Heart right ventricle (tissue), 16 donors: ENCODE results near the gene ZHX3. TPM values are rescaled to one million over a fixed set of nuclear protein-coding genes. Genes with fewer than 3 reads are reported as not detected.

ENCODE experiments used
- ATAC-seq, 8 donors: fragments of 200-7000 bp; cut with Tn5 transposase; one replicate each; pipeline ENCODE4 v1.9.1; 2020; ENCODE audit warnings: mild to moderate bottlenecking in 8 of 8, moderate library complexity in 8 of 8, moderate number of reproducible peaks in 1 of 8
- DNase-seq, 2 donors: peaks; one replicate each; pipeline ENCODE4 v3.0.0-alpha.2; 2020
- H3K27ac ChIP-seq, 10 donors: fragments of 200-600 bp; sonication (generic) in 2 of 10; one replicate each; pipeline versions ENCODE4 v1.5.0 to v1.8.0; 2020 to 2022; ENCODE audit warnings: mild to moderate bottlenecking in 3 of 10
- H3K27me3 ChIP-seq, 7 donors: fragments of 200-600 bp; one replicate each; pipeline ENCODE4 v1.8.0; 2021 to 2022; ENCODE audit warnings: mild to moderate bottlenecking in 2 of 7
- H3K36me3 ChIP-seq, 9 donors: fragments of 200-600 bp; sonication (generic) in 1 of 9; one replicate each; pipeline versions ENCODE4 v1.5.0 to v1.8.0; 2020 to 2022; ENCODE audit warnings: mild to moderate bottlenecking in 2 of 9
- H3K4me1 ChIP-seq, 9 donors: fragments of 200-600 bp; sonication (generic) in 1 of 9; one replicate each; pipeline versions ENCODE4 v1.5.0 to v1.8.0; 2020 to 2022; ENCODE audit warnings: mild to moderate bottlenecking in 4 of 9
- H3K4me3 ChIP-seq, 10 donors: fragments of 200-600 bp; sonication (generic) in 2 of 10; one replicate each; pipeline versions ENCODE4 v1.5.0 to v1.8.0; 2020 to 2022; ENCODE audit warnings: mild to moderate bottlenecking in 7 of 10, moderate library complexity in 2 of 10
- H3K9me3 ChIP-seq, 11 donors: fragments of 200-600 bp in 10 of 11; sonication (generic) in 2 of 11; one replicate each; pipeline versions ENCODE4 v1.5.0 to v1.8.0; 2013 to 2022; ENCODE audit warnings: mild to moderate bottlenecking in 2 of 11, control low read depth in 1 of 11, moderate library complexity in 1 of 11
- WGBS, 2 donors: extraction: QIAGEN DNeasy Blood & Tissue Kit; methylation state at CpG; one replicate each; pipeline ENCODE4 v1.1.7; 2013; ENCODE audit warnings: inconsistent platforms in 1 of 2; 5-methylcytosine and 5-hydroxymethylcytosine counted together
- intact Hi-C, 10 donors: fragments of 100-400 bp; cut with DNase I; formaldehyde crosslinking; loops; one replicate each; pipeline versions ENCODE4 v1.11.1 to v1.14.2; 2022
- polyA plus RNA-seq, 2 donors: library from polyadenylated mRNA; stranded (reverse); fragments of 200-250 nt; gene quantifications; one replicate each; pipeline ENCODE4 v1.2.3, GENCODE V29; 2013
- total RNA-seq, 10 donors: library from RNA; stranded (reverse); fragmentation: NEBNext Ultra II Directional in 3 of 10; extraction: Animal tissue kit (Norgen Biotek cat#: 25700) in 3 of 10; gene quantifications; one replicate each; pipeline versions ENCODE4 v1.2.1 to v1.2.4, GENCODE V29; 2021 to 2023
- TF ChIP-seq, protein P1 (sequence below), 9 donors: fragments of 200-600 bp; sonication (generic) in 2 of 9; IDR thresholded peaks; one replicate each; pipeline versions ENCODE4 v1.5.0 to v1.8.0; 2021 to 2022; ENCODE audit warnings: antibody characterized with exemption in 9 of 9, mild to moderate bottlenecking in 5 of 9, moderate library complexity in 1 of 9
- donor health status: Arrhythmogenic right ventricular cardiomyopathy.
- donor health status: ischemic (EF 13 %, LVEDD 7.1; RV severe dilation, severe dysfunction).
- donor health status: healthy with polysubstance abuse.
- donor health status: DM: no; HTN: yes; CAD: no.
- donor health status: DM: no; HTN: no; CAD: no.
- donor health status: ischemic (EF 25% LVEDD 6.9; RV normal size, moderate dysfunction).
- donor health status: ischemic (EF 25% LVEDD 5.7; RV mildly dilated, moderate dysfunction).
- donor health status: healthy.
- donor health status: DM: yes; HTN: yes; CAD: no.
- donor health status: Ischemic cardiomyopathy.
- donor health status: ischemic (EF 35%, LVEDD 5.7; RV mildly dilated, moderate dysfunction).
- donor health status: nonischemic (EF 11% LVEDD 7.7; RV severe dilation, severe dysfunction).
- donor health status: DM: yes; HTN: yes; CAD: no.
- donor health status: PGD.
- donor health status: ischemic (EF 29% LVEDD 5.4; RV normal size, mild dysfunction).
- donor health status: nonischemic (EF 23%, LVEDD 6.1; RV moderate dilation, normal function).

Gene ZHX3
- total and polyA plus RNA-seq, 12 donors: 6.5 to 51.8 (median 30.4) TPM

DNA sequence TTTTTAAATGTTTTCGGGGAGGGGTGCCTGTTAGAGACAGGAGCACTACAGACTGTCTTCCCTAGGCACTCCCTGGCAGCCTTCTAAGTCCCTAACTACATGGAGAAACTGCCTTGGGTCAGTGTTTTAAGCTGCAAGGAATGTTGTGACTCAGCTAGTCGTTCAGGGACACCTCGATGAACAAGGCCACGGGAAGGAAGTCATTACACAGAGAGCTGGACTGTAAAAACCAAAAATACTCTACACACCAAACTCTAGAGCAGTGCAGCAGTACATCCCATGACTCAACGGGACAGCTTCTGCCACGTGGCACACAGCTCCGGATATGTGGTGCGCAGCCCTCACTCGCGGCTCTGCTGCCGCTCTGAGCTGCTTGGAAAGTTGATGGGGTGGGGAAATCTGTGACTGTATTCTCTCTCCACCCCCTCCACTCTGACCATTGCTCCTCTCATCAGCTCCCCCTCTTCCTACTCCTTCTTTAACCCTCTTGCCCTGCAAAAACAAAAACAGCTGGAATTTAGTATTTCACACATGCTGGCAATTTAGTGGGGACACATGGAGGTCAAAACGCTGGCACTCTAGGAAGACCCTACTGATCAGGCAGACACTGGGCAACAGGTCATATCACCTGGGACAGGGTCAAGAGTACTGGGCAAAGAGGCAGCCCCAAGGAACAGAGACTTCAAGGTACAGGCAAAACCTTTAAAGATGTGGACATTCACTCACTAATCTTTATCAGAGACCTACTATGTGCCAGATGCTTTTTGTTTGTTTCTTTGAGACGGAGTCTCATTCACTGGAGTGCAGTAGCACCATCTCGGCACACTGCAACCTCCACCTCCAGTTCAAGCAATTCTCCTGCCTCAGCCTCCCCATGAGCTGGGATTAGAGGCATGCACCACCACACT, 12.2 kb upstream of the ZHX3 start:
- Histone ChIP-seq H3K36me3 (no peaks in the 10 kb centered on the region), H3K27me3 (no peaks in the 10 kb centered on the region), H3K27ac (peak overlapping the region; percentile 8 to 89 (median 76)), H3K4me3 (peak overlapping the region in 1 of 10 donors; percentile 5), H3K9me3 (no peaks in the 10 kb centered on the region), H3K4me1 (peaks cover 6 to 32% (median 25%) of the 10 kb centered on the region in 9 donors)
- intact Hi-C loops: loop anchor here in 7 of 10 donors (5.0 to 10.0 kb wide), 6 partner anchors 65 to 365 kb away; partner anchors contain the start of gene PLCG1 (in 2 of the 7)
- peak; percentile 92 to 99 (median 98) for ATAC-seq
- peak; percentile 68 to 74 for DNase-seq
- WGBS, 2 donors: 33 to 47% methylated on average over 14 of the region's 14 CpGs
- TF ChIP-seq, protein P1, sequence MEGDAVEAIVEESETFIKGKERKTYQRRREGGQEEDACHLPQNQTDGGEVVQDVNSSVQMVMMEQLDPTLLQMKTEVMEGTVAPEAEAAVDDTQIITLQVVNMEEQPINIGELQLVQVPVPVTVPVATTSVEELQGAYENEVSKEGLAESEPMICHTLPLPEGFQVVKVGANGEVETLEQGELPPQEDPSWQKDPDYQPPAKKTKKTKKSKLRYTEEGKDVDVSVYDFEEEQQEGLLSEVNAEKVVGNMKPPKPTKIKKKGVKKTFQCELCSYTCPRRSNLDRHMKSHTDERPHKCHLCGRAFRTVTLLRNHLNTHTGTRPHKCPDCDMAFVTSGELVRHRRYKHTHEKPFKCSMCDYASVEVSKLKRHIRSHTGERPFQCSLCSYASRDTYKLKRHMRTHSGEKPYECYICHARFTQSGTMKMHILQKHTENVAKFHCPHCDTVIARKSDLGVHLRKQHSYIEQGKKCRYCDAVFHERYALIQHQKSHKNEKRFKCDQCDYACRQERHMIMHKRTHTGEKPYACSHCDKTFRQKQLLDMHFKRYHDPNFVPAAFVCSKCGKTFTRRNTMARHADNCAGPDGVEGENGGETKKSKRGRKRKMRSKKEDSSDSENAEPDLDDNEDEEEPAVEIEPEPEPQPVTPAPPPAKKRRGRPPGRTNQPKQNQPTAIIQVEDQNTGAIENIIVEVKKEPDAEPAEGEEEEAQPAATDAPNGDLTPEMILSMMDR (IDR thresholded peaks at IDR 0.05): no peak

- Histone ChIP-seq H3K27me3 (no peaks in the 10 kb centered on the region), H3K27ac (no peak overlapping the region), H3K4me1 (peaks cover 6 to 21% (median 18%) of the 10 kb centered on the region in 9 donors), H3K4me3 (no peak overlapping the region), H3K36me3 (no peaks in the 10 kb centered on the region), H3K9me3 (no peaks in the 10 kb centered on the region)
- TF ChIP-seq, protein P1 (IDR thresholded peaks at IDR 0.05): no peak
- intact Hi-C loops: loop anchor here in 1 of 10 donors (5.0 kb wide), 1 partner anchor 80 kb away; no protein-coding TSS in a partner anchor
- 83 to 86% methylated on average over 5 of the region's 5 CpGs for WGBS, 2 donors
- ATAC-seq (no peak), DNase-seq (no peak)
Measured at GRCh38 chr20:41327178-41327577, 9.6 kb upstream of the ZHX3 start.

DNA sequence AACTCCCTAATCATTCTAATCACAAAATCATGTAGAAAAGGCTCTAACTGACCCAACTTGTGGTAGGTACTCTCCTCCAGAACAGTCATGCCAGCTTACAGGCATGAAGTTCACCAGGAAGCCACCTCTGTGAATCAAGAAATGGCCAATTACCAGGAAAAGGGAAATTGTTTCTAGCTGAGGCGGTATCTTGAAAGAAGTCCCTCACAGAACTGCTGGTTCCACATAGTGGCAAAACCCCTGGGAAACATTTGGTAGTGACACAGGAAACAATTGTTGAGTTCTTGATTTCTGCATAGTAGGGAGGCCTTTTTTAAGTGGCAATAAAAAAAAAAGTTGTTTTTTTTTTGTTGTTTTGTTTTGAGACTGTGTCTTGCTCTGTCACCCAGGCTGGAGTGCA, 3.4 kb upstream of the ZHX3 start:
- WGBS, 2 donors: 75 to 76% methylated on average over 1 of the region's 1 CpG
- no peak for DNase-seq
- Histone ChIP-seq H3K4me1 (peaks cover 0 to 22% (median 15%) of the 10 kb centered on the region in 9 donors), H3K36me3 (no peaks in the 10 kb centered on the region), H3K4me3 (no peak overlapping the region), H3K9me3 (no peaks in the 10 kb centered on the region), H3K27me3 (no peaks in the 10 kb centered on the region), H3K27ac (no peak overlapping the region)
- no peak for ATAC-seq
- TF ChIP-seq, protein P1 (IDR thresholded peaks at IDR 0.05): no peak
- intact Hi-C loops: no loop called here

DNA sequence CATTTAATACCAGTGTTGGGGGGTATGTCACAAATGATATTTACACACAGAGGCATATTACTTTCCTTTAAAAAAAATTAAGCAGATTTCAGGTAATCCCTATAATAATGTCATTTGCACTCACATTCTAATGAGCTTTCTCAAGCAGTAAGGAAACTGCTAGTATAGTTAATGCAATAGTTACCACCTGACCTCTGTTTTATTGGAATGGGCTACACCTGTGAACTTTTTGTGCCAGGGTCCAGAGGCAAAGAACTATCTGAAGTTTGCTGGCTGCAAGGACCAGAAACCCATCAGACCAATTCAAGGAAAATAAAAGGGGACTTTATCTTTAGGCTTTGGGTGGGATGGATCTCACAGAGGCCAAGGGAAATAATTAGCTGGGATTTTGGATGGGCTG, 2.9 kb upstream of the ZHX3 start:
- DNase-seq (no peak), ATAC-seq (no peak)
- TF ChIP-seq, protein P1 (IDR thresholded peaks at IDR 0.05): no peak
- peaks cover 0 to 28% (median 20%) of the 10 kb centered on the region in 9 donors for H3K4me1 ChIP-seq
- no peaks in the 10 kb centered on the region for H3K27me3 ChIP-seq
- intact Hi-C loops: no loop called here
- no peak overlapping the region for H3K4me3 ChIP-seq
- no peaks in the 10 kb centered on the region for H3K9me3 ChIP-seq
- H3K27ac ChIP-seq: no peak overlapping the region
- no peaks in the 10 kb centered on the region for H3K36me3 ChIP-seq
